ENCODE data around the gene SLC25A28.

Gene SLC25A28, protein sequence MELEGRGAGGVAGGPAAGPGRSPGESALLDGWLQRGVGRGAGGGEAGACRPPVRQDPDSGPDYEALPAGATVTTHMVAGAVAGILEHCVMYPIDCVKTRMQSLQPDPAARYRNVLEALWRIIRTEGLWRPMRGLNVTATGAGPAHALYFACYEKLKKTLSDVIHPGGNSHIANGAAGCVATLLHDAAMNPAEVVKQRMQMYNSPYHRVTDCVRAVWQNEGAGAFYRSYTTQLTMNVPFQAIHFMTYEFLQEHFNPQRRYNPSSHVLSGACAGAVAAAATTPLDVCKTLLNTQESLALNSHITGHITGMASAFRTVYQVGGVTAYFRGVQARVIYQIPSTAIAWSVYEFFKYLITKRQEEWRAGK

DNA sequence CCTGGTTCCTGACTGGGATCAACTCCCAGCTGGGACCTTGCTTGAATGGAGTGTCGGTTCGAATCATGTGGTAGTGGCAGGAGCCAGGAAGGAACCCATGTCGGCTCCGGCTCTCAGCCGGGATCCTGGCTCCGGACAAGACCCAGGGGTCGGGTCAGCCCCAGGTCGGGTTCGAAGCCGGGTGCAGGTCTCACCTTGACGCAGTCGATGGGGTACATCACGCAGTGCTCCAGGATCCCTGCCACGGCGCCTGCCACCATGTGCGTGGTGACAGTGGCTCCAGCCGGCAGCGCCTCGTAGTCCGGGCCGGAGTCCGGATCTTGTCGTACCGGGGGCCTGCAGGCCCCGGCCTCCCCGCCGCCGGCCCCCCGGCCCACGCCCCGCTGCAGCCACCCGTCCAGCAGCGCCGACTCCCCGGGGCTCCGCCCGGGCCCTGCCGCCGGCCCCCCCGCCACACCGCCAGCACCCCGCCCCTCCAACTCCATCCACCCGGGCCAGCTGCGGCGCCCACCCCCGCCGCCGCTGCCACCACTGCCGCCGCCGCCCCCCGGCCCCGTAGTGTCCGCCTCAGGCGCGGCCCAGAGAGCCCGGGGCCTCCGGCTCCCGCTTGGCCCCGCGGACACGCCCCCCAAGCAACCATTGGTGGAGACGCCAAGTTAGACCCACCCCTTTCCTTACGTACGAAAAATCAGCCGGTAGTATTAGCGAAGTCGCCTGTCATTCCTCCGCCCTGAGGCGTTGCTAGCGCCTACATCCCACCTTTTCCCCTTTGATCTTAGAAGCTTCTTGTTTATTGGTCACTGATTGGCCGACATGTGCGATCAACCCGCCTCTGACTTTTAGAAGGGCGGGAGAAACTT lies at the start of gene SLC25A28:
SLC25A28 (minus strand) TSS at position 589 of the 860 bp plus-strand sequence; CDS start at position 485, 104 bp downstream.
- peak; percentile 100 for DNase-seq (ENCODE audit: low read depth)

DNA sequence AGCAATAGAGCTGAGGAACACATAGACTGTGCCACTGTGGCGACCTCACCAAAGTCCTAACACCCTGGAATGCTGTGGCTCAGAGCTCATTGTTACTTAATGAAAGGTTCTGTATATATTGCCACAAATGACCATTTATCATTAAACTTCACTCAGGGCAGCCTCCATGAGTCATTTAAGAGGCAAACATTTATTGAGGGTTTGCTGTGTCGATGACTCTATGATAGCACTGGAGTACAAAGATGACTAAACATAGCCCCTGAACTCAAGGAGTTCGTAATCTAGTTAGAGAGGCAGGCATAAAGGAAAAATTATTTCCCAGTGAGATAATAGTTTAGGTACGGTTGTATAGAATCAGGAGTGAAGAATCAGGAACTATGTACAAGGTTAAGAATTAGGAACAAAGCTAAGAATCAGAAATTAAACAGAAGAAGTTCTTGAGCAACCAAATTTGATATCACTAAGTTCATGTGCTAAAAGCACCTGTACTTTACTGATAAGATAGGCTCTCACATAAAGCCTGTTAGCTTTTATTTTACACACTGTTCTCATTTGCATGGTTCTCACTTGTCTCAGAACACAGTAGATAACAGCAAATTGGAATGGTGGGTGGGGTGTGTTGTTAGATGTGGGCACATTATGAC lies 47.0 kb upstream of the SLC25A28 start:
- no peak for DNase-seq (ENCODE audit: low read depth)

DNA sequence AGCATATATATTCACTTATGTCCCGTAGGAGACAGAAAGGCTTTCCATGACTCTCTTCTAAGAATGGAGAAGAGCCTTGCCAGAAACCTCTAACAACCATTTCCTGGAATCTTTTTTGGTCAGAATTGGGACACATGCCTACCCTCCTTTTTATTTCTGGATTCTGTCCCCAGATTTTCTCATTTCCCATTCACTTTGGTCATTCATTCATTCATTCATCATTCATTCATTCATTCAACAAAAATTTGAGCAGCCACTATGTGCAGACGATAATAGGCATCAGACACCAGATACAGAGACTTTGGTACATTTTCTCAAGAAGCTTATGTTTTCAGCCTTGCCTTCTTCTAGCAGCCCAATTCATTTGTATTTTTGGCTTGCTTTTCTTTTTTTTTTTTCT lies 45.1 kb upstream of the SLC25A28 start:
- DNase-seq (ENCODE audit: low read depth): no peak

DNA sequence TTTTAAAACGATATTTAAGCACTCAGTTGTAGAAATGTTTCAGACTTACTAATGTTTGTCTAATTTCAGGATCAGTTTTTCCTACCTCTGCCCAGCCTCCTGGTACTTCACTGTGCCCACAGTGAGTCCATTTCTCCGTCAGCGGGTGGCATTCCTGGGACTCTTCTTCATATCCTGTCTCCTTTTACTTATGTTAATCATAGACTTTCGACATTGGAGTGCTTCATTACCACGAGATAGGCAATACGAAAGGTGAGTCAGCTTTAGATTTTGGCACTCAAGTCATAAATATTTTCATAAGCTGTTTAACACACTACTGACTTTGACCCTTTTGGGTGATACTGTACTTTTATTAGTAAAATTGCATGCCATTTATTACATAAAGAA lies 41.1 kb upstream of the SLC25A28 start:
- peak; percentile 86 for DNase-seq (ENCODE audit: low read depth)

DNA sequence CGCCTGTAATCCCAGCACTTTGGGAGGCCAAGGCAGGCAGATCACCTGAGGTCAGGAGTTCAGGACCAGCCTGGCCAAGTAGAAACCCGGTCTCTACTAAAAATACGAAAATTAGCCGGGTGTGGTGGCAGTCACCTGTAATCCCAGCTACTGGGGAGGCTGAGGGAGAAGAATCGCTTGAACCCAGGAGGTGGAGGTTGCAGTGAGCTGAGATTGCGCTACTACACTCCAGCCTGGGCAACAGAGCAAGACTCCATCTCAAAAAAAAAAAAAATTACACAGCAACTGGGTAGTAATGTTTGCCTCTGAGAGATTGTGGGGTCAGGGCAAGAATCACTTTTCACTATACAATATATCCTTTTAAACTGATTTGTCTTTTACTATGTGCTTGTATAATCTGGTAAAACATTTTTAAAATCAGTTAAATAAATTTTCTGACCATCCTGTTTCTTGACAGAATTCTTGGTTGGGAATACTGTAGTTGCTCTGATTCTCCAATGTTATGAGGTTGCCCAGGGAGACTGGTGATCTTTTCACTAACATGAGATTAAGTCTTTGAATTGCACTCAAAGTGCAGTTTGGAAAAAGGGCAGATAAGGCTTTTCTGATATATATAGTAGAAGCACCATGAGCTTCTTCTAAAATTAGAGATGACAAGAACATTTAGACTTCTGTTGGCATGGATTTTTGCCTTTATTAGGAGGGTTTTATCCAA lies 40.6 kb upstream of the SLC25A28 start:
- no peak for DNase-seq (ENCODE audit: low read depth)

DNA sequence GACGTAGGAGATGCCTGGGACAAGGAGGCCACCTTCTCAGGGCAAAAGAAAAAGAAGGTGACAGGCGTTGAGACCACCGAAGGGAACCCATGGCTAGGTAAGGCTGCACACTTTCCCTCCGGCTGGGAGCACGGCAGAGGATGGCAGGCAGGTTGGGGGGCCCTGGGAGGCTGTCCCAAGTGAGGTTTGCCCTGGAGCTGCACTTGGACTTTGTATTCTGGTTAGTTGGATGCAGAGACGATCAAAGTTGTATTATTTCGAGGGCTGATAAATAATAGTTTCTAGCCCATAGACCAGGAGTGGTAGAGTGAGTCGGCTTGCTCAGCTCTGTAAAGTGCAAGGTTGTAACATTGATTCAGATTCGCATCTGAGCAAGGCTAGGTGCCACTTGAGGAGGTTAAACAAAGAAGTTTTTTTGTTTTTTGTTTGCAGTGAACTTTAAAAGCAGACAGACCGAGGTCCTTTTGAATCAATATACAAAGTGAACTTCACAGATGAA lies 39.7 kb upstream of the SLC25A28 start:
- no peak for DNase-seq (ENCODE audit: low read depth)

DNA sequence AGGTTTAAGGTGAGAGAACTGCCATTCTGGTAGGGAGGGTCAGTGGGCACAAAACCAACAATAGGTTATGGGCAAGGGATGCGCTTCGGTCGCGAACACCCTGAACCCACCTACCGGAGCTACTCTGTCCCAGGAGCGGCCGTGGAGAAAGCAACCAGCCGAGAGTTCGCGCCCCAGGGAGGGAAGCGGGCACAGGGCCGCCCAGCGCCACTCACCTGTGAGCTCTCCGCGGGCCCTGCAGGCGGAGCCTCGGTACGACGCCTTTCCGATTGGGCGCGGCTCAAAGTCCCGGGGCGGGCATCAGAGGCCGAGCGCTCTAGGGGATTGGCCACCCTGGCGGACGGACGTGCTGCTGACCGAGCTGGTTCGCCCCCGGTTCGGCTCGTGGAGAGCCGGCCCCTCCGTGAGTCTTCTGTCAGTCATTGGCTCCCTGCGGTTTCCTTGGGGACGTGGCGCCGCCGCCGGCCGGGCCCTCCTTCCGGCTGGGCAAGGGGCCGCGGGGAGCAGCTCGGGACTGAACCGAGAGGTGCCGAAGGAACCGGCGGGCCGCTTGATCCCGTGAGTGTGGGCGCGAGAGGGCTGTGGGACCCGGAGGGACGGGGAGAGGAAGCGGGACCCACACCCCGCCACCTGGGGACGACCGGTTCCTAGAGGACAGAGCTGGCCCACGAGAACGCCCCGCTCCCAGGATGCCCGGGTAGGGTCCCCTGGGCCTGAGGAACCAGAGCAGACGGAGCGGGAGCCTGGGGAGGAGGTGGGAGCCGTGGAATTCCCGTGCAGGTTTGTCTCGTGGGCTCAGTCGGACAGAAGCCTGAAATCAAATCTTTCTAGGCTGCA lies 39.0 kb upstream of the SLC25A28 start, which contains the start of gene ENTPD7:
ENTPD7 (plus strand) TSS at position 479 of the 837 bp plus-strand sequence. CDS start 448 bp downstream, outside the sequence.
- DNase-seq (ENCODE audit: low read depth): peak; percentile 95

DNA sequence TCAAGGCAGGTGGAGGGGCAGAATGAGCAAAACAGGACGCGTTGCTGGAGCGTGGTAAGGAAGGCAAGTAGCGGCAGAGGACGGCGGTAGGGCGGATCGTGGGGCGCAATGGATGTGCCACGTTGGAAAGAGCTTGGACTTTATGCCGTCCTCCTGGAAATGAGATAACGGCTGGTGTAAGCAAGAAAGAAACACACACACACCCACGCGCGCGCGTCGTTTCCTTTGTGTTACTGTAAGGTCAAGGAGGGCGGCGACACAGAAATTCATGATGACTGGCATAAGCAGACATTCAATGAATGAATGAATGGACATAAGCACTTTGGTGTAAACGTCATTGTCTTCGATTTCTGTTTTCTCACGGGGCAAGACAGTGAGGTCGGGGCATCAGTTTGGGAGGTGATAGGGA lies 38.4 kb upstream of the SLC25A28 start:
- no peak for DNase-seq (ENCODE audit: low read depth)

DNA sequence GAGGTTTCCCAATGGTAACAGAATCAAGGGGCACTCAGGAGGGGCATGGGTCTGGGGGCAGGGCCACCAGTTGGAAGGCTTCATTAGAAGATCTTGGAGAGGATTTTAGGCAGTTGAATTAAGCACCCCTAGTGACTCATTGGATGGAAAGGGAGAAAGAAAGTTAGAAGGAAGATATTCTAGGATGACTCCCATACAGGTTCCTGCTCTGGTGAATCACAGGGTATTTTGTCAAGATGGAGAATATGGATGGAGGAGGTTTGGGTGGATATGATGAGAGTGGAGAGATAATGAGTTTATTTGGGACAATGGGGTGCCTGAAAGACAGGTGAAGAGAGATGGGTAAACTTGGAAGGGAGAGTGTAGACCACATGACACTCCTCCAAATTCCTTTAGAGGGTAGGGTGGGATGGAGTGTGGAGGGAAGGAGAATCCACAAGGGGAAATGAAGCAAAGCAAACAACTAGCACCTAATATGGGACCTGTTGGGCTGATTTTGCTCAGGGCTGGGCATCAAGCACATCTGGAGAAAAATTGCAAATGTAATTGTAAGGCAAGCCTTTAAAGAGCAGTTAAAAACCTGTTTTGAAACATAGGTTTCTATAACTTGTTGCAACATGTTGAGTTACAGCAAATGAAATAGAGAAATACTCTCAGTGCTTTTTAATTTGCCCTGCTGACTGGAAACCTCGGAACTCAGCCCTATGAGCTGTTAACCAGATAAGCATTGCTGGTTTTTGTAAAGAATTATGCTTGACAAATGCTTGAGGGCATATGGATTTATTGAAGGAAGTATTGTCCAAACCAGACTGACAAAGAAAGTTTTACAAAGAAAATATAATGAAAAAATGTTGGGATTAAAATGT lies 36.2 kb upstream of the SLC25A28 start:
- no peak for DNase-seq (ENCODE audit: low read depth)

DNA sequence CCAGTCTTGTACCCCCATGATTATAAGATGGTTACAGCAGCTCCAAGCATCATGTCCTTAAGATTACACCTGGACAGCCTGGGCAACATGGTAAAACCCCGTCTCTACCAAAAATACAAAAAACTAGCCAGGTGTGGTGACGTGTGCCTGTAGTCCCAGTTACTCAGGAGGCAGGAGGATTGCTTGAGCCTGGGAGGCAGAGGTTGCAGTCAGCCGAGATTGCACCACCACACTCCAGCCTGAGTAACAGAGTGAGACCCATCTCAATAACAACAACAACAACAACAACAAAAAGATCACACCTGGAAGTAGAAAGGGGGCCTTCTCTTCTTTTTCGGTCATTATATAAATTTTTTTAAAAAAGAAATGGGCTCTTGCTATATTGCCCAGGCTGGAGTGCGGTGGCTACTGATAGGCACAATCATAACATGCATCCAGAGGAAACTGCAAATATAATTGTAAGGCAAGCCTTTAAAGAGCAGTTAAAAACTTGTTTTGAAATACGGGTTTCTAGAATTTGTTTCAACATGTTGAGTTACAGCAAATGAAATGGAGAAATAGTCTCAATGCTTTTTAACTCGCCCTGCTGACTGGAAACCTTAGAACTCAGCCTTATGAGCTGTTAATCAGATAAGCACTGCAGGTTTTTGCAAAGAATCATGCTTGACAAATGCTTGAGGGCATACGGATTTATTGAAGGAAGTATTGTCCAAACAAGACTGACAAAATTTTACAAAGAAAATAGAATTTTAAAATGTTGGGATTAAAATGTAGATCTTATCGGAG lies 34.3 kb upstream of the SLC25A28 start:
- DNase-seq (ENCODE audit: low read depth): no peak

DNA sequence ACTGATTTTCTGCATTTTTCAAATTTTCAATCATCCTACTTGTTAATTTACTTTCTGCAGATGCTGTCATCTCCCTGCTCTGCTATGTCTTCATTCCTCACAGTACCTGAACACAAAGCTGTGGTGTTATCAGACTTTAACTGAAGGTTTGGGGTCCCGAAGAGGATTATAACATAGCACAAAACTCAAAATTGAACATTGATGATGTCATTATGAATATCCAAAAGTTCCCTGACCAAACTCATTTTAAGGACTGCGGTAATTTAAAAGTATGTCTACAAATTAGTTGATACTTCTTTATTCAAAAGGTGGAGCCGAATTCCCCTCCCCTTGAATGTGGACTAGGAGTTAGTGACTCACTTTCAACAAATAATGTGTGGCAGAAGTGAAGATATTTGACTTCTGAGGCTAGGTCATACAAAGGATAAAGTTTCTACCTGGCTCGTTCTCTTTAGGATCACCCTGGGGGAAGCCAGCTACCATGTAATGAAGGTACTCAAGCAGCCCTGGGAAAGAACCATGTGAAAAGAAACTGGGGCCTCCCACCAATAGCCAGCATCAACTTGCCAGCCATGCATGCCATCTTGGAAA lies 32.7 kb upstream of the SLC25A28 start:
- DNase-seq (ENCODE audit: low read depth): no peak

DNA sequence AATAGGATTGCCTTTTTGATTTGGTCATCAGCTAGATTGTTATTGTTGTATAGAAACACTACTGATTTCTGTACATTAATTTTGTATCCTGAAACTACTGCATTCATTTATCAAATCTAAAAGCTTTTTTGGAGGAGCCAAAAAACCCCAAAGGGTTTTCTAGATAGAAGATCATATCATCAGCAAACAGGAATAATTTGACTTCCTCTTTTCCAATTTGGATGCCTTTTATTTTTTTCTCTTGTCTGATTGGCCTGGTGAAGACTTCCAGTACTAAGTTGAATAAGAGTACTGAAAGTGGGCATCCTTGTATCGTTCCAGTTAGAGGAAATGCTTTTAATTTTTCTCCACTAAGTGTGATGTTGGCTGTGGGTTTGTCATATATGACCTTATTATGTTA lies 28.5 kb upstream of the SLC25A28 start:
- DNase-seq (ENCODE audit: low read depth): no peak

DNA sequence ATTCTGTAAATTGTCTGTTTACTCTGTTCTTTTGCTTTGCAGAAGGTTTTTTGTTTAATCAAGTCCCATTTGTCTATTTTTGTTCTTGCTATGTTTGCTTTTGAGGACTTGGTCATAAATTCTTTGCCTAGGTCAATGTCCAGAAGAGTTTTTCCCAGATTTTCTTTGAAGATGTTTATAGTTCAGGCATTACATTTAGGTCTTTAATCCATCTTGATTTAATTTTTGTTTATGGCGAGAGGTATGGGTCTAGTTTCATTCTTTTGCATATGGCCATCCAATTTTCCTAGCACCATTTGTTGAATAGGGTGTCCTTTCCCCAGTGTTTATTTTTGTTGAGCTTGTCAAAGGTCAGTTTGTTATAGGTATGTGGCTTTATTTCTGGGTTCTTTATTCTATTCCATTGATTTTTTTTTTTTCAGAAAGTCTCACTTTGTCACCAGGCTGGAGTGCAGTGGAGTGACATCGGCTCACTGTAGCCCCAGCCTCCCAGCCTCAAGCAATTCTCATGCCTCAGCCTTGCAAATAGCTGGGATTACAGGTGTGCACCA lies 27.4 kb upstream of the SLC25A28 start:
- DNase-seq (ENCODE audit: low read depth): no peak

DNA sequence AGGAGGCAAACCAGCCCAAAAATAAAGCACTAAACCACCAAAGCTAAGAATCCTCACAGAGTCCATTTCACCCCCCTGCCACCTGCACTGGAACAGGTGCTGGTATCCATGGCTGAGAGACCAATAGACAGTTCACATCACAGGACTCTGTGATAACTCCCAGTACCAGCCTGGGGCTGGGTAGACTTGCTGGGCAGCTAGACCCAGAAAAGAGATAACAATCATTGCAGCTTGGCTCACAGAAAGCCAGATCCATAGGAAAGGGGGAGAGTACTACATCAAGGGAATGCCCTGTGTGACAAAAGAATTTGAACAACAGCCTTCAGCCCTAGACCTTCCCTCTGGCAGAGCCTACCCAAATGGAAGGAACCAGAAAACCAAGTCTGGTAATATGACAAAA lies 13.6 kb upstream of the SLC25A28 start:
- no peak for DNase-seq (ENCODE audit: low read depth)

DNA sequence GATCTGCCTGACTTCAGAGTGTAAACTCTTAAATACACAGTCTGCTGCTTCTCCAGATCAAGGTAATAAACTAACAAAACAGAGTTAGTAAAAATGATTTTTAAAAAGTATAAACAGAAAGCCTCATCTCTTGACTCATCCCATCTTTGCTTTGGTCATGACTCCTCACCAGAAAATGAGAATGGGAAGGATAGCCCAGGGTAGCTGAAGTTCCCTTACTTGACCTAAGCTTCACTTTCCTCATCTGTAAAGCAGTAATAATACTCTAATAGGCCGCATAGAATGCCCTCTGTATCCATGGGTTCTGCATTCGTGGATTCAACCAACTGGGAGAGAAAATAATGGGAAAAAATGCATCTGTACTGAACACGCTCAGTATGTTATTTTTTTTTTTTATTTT lies 11.3 kb upstream of the SLC25A28 start:
- peak; percentile 15 for DNase-seq (ENCODE audit: low read depth)

DNA sequence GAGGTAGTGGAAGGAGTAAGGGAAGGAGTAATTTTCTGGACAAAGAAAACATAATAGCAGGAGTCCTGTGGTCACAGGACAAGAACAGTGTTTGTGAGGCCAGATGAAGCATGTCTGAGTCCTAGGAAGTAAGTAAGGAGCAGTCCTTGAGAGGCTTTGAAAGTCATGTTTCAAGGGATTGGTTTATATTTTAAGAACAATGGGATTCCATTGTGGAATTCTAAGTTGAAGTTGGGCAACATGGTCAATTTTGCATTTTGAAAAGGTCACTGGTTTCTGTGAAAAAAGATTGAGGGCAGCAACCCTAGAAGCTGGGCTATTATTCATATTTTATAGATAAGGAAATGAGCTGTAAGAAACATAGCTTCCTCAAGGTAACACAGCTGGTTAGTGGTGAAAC lies 10.8 kb upstream of the SLC25A28 start:
- peak; percentile 40 for DNase-seq (ENCODE audit: low read depth)

DNA sequence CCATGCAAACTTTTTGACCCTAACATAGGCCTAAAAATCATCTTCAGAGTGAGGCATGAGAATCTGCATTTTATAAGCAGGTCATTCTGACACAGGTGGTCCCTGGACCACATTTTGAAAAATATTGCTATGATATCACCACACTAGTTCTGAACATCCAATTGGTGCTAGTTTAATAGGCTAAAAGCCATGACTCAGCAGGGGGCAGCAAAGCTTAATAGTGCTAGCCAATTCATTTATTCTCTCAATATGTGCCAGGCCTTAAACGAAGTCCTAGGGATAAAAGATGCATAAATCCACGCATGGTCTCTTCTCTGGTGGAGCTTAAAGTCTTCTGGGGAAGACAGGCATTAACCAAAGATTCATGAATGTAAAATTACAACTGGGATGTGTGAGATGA lies 10.2 kb upstream of the SLC25A28 start:
- DNase-seq (ENCODE audit: low read depth): peak; percentile 54

DNA sequence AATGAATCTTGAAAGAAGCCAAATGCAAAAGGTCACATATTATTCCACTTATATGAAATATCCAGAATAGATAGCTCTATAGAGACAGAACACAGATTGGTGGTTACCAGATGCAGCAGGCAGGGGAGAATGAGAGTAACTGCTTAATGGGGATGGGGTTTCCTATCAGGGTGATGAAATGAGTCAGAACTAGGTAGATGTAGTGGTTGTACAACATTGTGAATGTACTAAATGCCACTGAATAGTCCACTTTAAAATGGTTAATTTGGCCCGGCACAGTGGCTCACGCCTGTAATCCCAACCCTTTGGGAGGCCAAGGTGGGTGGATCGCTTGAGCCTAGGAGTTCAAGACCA lies 9.4 kb upstream of the SLC25A28 start:
- DNase-seq (ENCODE audit: low read depth): no peak
